ENCODE measurements around the gene LRRC10B. TPM values are rescaled to one million over a fixed set of nuclear protein-coding genes. Genes with fewer than 3 reads are reported as not detected.

Gene LRRC10B
- total RNA-seq, 2 experiments from 2014 or later, result not detected

DNA sequence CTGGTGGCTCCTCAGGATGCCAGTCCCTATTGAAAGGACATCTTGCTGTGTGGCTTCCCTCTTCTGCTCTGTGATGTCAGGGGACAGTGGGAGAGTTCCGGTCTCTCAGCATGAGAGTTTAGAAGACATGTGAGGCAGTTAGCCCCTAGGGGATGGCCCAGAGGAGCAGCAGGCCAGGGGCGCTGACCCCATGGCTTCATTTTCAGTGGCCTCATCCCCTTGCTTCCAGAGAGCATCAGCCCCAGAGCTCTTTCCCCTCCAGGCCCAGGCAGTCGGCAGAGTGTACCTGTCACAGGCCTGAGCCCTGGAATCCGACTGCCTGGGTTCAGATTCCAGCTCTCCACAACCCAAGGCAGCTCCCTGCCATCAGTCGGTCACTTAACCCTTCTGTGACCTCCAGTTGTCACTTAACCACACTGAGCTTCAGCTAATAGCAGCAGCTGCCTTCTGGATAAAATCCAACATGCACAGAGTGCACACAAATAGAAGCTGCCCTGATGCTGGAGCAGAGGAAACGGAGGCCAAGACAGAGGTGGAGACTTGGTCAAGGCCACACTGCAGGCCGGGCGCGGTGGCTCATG, 14.1 kb upstream of the LRRC10B start:
- CTCF ChIA-PET, result no interaction called here
- H3K27me3 ChIP-seq (ENCODE audit: control insufficient read depth in 1 of 2, insufficient read depth in 2 of 2, low read length in 2 of 2), result no peaks in the 10 kb centered on the region
- no peak for ATAC-seq (ENCODE audit: poor library complexity)

GRCh38 chr11:61495801-61496601, 12.5 kb upstream of the LRRC10B start:
- H3K36me3 ChIP-seq (ENCODE audit: insufficient read depth, low read length), result no peaks in the 10 kb centered on the region
- H3K9me3 ChIP-seq (ENCODE audit: control insufficient read depth in 1 of 2, insufficient read depth in 1 of 2, low read length in 2 of 2), result no peaks in the 10 kb centered on the region
- H3K27ac ChIP-seq (ENCODE audit: low read depth in 1 of 2, low read length in 2 of 2), result no peak overlapping the region
- Mint-ChIP-seq H3K9me3 (no peaks in the 10 kb centered on the region), H3K4me1 (ENCODE audit: low read depth) (no peaks in the 10 kb centered on the region), H3K4me3 (no peak overlapping the region), H3K27me3 (no peaks in the 10 kb centered on the region), H3K27ac (no peak overlapping the region), H3K36me3 (ENCODE audit: low read depth) (no peaks in the 10 kb centered on the region)
- DNase-seq, result no peak
- ChIA-PET CTCF (no interaction called here), POLR2A (no interaction called here)
- no peak for ATAC-seq (ENCODE audit: poor library complexity)
- no peak overlapping the region for H3K4me3 ChIP-seq (ENCODE audit: low read length)
- intact Hi-C loops (cut with DNase I, micrococcal nuclease), result no loop called here
- TF ChIP-seq, protein P1, sequence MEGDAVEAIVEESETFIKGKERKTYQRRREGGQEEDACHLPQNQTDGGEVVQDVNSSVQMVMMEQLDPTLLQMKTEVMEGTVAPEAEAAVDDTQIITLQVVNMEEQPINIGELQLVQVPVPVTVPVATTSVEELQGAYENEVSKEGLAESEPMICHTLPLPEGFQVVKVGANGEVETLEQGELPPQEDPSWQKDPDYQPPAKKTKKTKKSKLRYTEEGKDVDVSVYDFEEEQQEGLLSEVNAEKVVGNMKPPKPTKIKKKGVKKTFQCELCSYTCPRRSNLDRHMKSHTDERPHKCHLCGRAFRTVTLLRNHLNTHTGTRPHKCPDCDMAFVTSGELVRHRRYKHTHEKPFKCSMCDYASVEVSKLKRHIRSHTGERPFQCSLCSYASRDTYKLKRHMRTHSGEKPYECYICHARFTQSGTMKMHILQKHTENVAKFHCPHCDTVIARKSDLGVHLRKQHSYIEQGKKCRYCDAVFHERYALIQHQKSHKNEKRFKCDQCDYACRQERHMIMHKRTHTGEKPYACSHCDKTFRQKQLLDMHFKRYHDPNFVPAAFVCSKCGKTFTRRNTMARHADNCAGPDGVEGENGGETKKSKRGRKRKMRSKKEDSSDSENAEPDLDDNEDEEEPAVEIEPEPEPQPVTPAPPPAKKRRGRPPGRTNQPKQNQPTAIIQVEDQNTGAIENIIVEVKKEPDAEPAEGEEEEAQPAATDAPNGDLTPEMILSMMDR (IDR thresholded peaks at IDR 0.05), result no peak
- H3K4me1 ChIP-seq (ENCODE audit: insufficient read depth, low read length), result no peaks in the 10 kb centered on the region
- no peaks in the 10 kb centered on the region for H3K27me3 ChIP-seq (ENCODE audit: control insufficient read depth in 1 of 2, insufficient read depth in 2 of 2, low read length in 2 of 2)

More for the DNA sequence above, 14.1 kb upstream of the LRRC10B start:
- no peaks in the 10 kb centered on the region for H3K36me3 Mint-ChIP-seq (ENCODE audit: low read depth)
- H3K4me1 Mint-ChIP-seq (ENCODE audit: low read depth), result no peaks in the 10 kb centered on the region
- H3K9me3 Mint-ChIP-seq, result no peaks in the 10 kb centered on the region
- H3K27me3 Mint-ChIP-seq, result no peaks in the 10 kb centered on the region
- no peaks in the 10 kb centered on the region for H3K4me1 ChIP-seq (ENCODE audit: insufficient read depth, low read length)
- no peak overlapping the region for H3K4me3 Mint-ChIP-seq
- TF ChIP-seq, protein P1 (IDR thresholded peaks at IDR 0.05), result no peak
- no peak overlapping the region for H3K27ac ChIP-seq (ENCODE audit: low read depth in 1 of 2, low read length in 2 of 2)
- no peak for DNase-seq
- POLR2A ChIA-PET, result no interaction called here
- H3K9me3 ChIP-seq (ENCODE audit: control insufficient read depth in 1 of 2, insufficient read depth in 1 of 2, low read length in 2 of 2), result no peaks in the 10 kb centered on the region
- H3K4me3 ChIP-seq (ENCODE audit: low read length), result no peak overlapping the region
- H3K36me3 ChIP-seq (ENCODE audit: insufficient read depth, low read length), result no peaks in the 10 kb centered on the region
- H3K27ac Mint-ChIP-seq, result no peak overlapping the region
- intact Hi-C loops (cut with DNase I, micrococcal nuclease), result no loop called here

GRCh38 chr11:61496602-61497400, 11.7 kb upstream of the LRRC10B start:
- ChIA-PET CTCF (no interaction called here), POLR2A (no interaction called here)
- H3K27ac Mint-ChIP-seq, result no peak overlapping the region
- intact Hi-C loops (cut with DNase I, micrococcal nuclease), result no loop called here
- Histone ChIP-seq H3K27me3 (ENCODE audit: control insufficient read depth in 1 of 2, insufficient read depth in 2 of 2, low read length in 2 of 2) (no peaks in the 10 kb centered on the region), H3K4me3 (ENCODE audit: low read length) (no peak overlapping the region), H3K4me1 (ENCODE audit: insufficient read depth, low read length) (no peaks in the 10 kb centered on the region), H3K36me3 (ENCODE audit: insufficient read depth, low read length) (no peaks in the 10 kb centered on the region), H3K9me3 (ENCODE audit: control insufficient read depth in 1 of 2, insufficient read depth in 1 of 2, low read length in 2 of 2) (no peaks in the 10 kb centered on the region), H3K27ac (ENCODE audit: low read depth in 1 of 2, low read length in 2 of 2) (no peak overlapping the region)
- H3K9me3 Mint-ChIP-seq, result no peaks in the 10 kb centered on the region
- no peaks in the 10 kb centered on the region for H3K36me3 Mint-ChIP-seq (ENCODE audit: low read depth)
- no peak for DNase-seq
- no peak for ATAC-seq (ENCODE audit: poor library complexity)
- no peaks in the 10 kb centered on the region for H3K27me3 Mint-ChIP-seq
- no peaks in the 10 kb centered on the region for H3K4me1 Mint-ChIP-seq (ENCODE audit: low read depth)
- H3K4me3 Mint-ChIP-seq, result no peak overlapping the region
- TF ChIP-seq, protein P1 (IDR thresholded peaks at IDR 0.05), result no peak

Data from CD4-positive, alpha-beta T cell (primary cell).